ENCODE results near the gene TRIM73.
"Not testable (repeated sequence)": the region's sequence is repeated elsewhere in the genome, so short reads cannot be mapped to it uniquely, and the experiment has no call there.

GRCh38 chr7:75419693-75420092, 24.3 kb downstream of the TRIM73 start:
- TF ChIP-seq CTCF (IDR thresholded peaks at IDR 0.05); ZFX (IDR thresholded peaks at IDR 0.05; ENCODE audit: borderline replicate concordance): not testable (repeated sequence)

Measured in 22Rv1 (cell line).